Measurements from ENCODE around the gene MIF4GD. TPM values are rescaled to one million over a fixed set of nuclear protein-coding genes. Genes with fewer than 3 reads are reported as not detected.

The MIF4GD gene
- total RNA-seq, 1 donor from 2014 or later, result 12.8 TPM

DNA sequence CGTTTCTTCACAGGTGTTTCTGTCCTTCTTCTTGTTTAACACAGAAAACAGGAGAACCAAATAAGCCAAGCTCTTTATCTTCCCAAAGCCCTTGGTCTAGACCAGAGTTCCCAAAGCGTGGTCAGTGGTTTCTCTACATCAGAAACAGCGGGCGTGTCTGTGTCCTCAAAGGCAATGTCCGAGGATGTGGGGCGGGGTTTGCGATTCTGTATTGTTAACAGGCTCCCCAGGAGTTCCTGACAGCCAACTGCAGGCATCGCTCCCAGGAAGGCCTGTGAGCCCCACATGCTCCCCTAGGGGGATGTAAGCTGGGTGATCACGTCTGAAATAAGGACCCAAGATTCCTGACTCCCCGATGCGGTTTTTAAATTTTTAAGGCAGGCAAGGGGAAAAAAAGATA is 46.6 kb upstream of the MIF4GD start:
- Mint-ChIP-seq H3K4me3 (ENCODE audit: unreplicated experiment) (no peak overlapping the region), H3K4me1 (ENCODE audit: low read depth, unreplicated experiment) (peaks cover 9% of the 10 kb centered on the region), H3K9me3 (ENCODE audit: unreplicated experiment) (peaks cover 10% of the 10 kb centered on the region), H3K27ac (ENCODE audit: unreplicated experiment) (no peak overlapping the region), H3K27me3 (ENCODE audit: unreplicated experiment) (peaks cover 2% of the 10 kb centered on the region), H3K36me3 (ENCODE audit: unreplicated experiment) (no peaks in the 10 kb centered on the region)
- no peak for DNase-seq
- TF ChIP-seq, protein P1, sequence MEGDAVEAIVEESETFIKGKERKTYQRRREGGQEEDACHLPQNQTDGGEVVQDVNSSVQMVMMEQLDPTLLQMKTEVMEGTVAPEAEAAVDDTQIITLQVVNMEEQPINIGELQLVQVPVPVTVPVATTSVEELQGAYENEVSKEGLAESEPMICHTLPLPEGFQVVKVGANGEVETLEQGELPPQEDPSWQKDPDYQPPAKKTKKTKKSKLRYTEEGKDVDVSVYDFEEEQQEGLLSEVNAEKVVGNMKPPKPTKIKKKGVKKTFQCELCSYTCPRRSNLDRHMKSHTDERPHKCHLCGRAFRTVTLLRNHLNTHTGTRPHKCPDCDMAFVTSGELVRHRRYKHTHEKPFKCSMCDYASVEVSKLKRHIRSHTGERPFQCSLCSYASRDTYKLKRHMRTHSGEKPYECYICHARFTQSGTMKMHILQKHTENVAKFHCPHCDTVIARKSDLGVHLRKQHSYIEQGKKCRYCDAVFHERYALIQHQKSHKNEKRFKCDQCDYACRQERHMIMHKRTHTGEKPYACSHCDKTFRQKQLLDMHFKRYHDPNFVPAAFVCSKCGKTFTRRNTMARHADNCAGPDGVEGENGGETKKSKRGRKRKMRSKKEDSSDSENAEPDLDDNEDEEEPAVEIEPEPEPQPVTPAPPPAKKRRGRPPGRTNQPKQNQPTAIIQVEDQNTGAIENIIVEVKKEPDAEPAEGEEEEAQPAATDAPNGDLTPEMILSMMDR (IDR thresholded peaks at IDR 0.05; ENCODE audit: partially characterized antibody, unreplicated experiment), result no peak

DNA sequence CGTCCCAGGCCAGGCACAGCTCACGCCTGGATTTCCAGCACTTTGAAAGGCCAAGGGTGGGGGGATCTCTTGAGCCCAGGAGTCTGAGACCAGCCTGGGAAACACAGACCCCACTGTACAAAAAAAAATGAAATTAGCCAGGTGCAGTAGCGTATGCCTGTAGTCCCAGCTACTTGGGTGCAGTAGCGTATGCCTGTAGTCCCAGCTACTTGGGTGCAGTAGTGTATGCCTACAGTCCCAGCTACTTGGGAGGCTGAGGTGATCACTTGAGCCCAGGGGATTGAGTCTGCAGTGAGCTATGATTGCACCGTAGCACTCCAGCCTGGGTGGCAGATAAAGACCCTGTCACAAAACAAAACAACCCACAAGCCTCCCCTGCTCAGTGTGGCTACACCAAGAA is 45.2 kb upstream of the MIF4GD start:
- Mint-ChIP-seq H3K4me1 (ENCODE audit: low read depth, unreplicated experiment) (peaks cover 9% of the 10 kb centered on the region), H3K27ac (ENCODE audit: unreplicated experiment) (no peak overlapping the region), H3K27me3 (ENCODE audit: unreplicated experiment) (peaks cover 2% of the 10 kb centered on the region)

DNA sequence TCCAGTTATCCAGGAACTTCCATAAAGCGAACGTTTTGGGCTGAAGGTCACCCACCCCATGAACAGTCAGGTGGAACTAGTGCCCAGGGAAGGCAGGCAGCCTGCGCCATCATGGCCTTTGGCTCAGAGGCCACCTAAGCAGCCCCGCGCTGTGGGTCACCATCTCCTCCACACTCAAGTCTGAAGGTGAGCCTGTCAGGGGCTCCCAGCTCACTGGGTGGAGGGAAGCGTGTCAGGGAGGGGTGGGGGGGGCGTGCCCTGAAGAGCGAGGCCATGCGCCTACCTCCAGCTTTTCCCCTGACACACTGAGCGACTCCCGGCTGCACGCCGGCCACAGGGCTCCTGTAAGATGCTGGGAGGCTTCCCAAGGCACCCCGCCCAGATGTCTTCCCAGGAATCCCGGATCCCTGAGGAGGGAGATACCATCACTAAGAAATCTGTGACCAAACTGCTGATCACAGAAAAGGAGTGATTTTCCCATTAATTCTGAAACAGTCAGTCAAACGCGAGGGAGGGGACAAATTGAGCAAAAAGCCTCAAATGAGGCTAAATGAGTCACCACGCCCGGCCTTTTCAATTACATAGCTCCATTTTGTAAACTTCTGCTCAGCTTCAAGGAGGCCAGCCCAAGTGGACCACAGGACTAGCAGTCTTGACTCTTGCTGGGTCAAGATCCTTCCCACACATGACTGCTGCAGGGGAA is 44.7 kb upstream of the MIF4GD start:
- H3K36me3 Mint-ChIP-seq (ENCODE audit: unreplicated experiment), result no peaks in the 10 kb centered on the region
- peaks cover 2% of the 10 kb centered on the region for H3K27me3 Mint-ChIP-seq (ENCODE audit: unreplicated experiment)
- no peak overlapping the region for H3K27ac Mint-ChIP-seq (ENCODE audit: unreplicated experiment)

More for the DNA sequence above, 45.2 kb upstream of the MIF4GD start:
- TF ChIP-seq, protein P1 (IDR thresholded peaks at IDR 0.05; ENCODE audit: partially characterized antibody, unreplicated experiment), result no peak
- no peak for DNase-seq
- H3K9me3 Mint-ChIP-seq (ENCODE audit: unreplicated experiment), result peaks cover 10% of the 10 kb centered on the region
- H3K4me3 Mint-ChIP-seq (ENCODE audit: unreplicated experiment), result no peak overlapping the region
- H3K36me3 Mint-ChIP-seq (ENCODE audit: unreplicated experiment), result no peaks in the 10 kb centered on the region

DNA sequence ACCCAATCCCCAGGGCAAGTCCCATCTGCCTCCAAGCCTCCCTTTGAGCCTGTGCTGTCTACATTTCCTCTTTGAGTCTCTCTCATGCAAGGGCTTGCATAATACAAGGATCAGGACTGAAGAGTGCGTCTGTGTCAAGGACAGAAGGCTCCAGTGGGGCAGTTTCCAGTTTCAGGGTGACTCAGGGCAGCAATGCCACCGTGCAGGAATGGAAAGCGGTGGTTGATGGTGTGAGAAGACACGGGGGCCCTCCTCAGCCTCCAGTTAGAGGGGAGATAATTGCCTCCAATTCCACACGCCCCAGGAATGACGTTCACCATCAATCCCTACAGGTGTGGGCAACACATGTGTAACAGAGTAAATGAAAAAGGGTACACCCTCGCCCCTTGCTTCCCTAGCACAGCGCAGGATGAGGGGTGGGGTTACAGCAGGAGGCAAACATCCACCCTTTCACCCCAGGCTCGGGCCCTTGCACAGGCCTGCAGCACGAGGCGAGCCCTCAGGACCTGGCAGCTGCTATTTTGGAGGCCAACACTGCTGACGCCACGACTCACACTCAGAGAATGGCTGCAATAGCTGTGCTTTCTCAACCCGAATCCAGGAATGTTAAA is 43.0 kb upstream of the MIF4GD start:
- Mint-ChIP-seq H3K27me3 (ENCODE audit: unreplicated experiment) (peaks cover 2% of the 10 kb centered on the region), H3K9me3 (ENCODE audit: unreplicated experiment) (peaks cover 10% of the 10 kb centered on the region), H3K4me1 (ENCODE audit: low read depth, unreplicated experiment) (peaks cover 3% of the 10 kb centered on the region), H3K4me3 (ENCODE audit: unreplicated experiment) (no peak overlapping the region), H3K27ac (ENCODE audit: unreplicated experiment) (peak overlapping the region; percentile 11), H3K36me3 (ENCODE audit: unreplicated experiment) (no peaks in the 10 kb centered on the region)
- TF ChIP-seq, protein P1 (IDR thresholded peaks at IDR 0.05; ENCODE audit: partially characterized antibody, unreplicated experiment), result no peak
- DNase-seq, result no peak

More for the DNA sequence above, 44.7 kb upstream of the MIF4GD start:
- TF ChIP-seq, protein P1 (IDR thresholded peaks at IDR 0.05; ENCODE audit: partially characterized antibody, unreplicated experiment), result no peak
- no peak for DNase-seq
- Mint-ChIP-seq H3K4me3 (ENCODE audit: unreplicated experiment) (no peak overlapping the region), H3K4me1 (ENCODE audit: low read depth, unreplicated experiment) (peaks cover 9% of the 10 kb centered on the region), H3K9me3 (ENCODE audit: unreplicated experiment) (peaks cover 10% of the 10 kb centered on the region)

Measured in glutamatergic neuron (in vitro differentiated cells).